ENCODE results near the gene ZNF169.
"Not testable (repeated sequence)": the region's sequence is repeated elsewhere in the genome, so short reads cannot be mapped to it uniquely, and the experiment has no call there.

ZNF169 gene

DNA sequence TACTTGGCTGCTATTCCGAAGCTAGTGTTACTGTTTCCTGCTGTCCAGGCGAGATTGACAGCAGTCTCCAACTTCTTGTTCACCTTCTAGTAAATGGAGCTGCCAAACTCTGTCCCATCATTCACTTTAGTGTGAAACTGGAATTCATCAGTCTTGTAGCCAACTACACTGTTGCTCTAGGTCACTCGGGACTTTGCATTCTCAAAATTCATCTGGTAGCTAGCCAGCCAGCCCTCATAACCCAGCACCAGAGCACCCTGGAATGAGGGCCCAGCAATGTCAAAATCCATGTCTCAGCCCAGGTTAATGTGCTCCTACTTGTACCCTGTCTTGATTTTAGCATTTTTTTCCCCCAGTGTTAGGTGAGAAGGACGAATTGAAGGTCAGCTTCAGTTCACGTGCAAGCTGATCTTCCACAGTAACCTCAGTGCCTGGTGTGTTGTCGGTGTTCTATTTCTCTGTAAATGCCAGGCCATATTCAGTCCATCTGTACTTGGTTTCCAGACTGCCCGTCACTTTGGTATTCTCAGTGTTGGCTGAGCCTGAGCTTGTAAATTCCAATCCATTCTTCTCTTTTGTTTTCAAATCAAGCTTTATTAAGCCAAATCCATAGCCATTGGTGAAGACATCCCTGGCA is 28.9 kb downstream of the ZNF169 start:
- DNase-seq = no peak

DNA sequence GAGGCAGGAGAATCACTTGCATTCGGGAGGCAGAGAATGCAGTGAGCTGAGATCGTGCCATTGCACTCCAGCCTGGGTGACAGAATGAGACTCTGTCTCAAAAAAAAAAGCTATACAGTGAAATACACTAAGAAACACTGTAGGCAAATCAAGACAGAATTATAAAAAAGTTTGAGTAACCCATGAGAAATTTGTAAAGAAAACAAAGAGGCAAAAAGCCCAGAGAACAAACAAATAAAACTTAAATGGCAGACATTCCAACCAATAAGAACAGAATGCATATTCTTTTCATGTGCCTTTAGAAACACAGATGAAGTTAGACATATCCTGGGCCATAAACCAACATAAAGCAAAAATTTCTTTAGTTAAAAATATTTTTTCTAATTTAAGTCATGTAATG is 30.6 kb downstream of the ZNF169 start:
- no peak for DNase-seq

- no peak for DNase-seq
Observed at GRCh38 chr9:94298949-94299599, 40.0 kb downstream of the ZNF169 start.

- DNase-seq = no peak
Observed at GRCh38 chr9:94300470-94301301, 41.6 kb downstream of the ZNF169 start.

DNA sequence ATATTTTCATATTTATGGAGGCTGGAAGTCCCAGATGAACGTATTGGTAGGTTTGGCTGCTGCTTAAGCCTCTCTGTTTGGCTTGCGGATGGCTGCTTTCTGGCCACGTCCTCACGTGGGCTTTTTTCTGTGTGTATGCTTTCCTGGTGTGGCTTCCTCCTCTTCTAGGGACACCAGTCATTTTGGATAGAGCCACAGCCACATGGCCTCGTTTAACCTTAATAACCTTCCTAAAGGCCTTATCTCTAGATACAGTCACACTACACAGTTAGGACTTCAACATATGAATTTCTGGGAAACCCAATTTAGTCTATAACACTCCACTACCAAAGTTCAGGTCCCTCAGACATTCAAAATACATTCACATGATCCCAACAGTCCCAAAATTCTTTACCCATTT is 42.5 kb downstream of the ZNF169 start:
- no peak for DNase-seq

GRCh38 chr9:94302426-94302825 is 43.3 kb downstream of the ZNF169 start:
- DNase-seq = no peak

DNA sequence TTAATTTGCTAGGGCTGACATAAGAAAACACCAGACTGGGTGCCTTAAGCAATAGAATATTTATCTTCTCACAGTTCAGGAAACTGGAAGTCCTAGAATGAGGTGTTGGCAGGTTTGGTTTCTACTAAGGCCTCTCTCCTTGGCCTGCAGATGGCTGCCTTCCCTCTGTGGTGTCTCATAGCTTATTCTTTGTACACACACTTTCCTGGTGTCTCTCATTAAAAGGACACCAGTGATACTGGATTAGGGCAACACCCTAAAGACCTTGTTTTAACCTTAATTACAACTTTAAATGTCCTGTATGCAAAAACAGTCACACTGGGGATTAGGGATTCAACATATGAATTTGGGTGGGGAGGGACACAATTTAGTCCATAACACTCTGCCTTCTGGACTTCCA is 44.2 kb downstream of the ZNF169 start:
- no peak for DNase-seq

- not testable (repeated sequence) for DNase-seq
Observed at GRCh38 chr9:94315034-94315984, 56.2 kb downstream of the ZNF169 start.

DNA sequence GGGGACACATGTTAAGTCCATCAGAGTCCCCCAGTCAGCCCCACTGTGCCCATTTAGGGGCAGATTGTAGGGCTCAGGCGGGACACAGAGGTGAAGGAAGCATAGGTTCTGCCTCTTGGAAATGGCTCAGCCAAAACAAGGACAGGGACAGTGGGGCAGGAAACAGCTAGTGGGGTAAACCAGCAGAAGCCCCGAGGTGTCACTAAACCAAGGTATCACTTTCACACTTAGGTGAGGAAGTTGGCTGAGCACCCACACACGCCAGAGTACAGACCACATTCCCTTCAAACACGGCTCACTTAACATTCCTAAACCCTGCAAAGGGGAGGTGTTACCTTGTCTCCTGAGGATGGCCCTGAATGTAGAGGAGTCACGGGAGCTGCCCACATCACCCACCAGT is 57.1 kb downstream of the ZNF169 start:
- DNase-seq = not testable (repeated sequence)

GRCh38 chr9:94317949-94318657 is 59.0 kb downstream of the ZNF169 start:
- DNase-seq = not testable (repeated sequence)

DNA sequence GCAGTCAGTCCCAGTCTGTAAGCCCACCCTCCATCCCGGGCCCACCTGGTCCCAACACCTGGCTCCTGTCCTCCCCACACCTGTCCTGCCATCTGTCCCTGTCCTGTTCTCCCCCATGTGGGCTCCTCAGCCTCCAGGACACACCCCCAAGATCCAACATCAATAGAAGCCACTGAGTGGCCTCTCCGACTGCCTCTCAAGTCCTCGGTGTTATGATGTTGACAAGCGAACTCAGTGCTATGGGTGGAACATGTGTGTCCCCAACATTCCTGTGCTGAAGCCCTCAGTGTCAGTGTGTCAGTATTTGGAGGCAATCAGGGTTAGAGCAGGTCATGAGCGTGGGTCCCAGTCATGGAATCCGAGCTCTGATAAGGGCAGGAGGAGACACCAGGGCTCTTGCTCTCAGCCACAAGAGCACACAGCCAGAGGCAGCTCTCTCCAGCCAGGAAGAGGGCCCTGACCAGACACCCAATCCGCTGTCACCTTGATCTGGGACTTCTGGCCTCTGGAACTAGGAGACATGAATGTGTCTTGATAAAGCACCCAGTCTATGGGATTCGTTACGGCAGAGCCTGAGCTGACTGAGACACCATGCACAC is 63.3 kb downstream of the ZNF169 start:
- not testable (repeated sequence) for DNase-seq

- not testable (repeated sequence) for DNase-seq
Observed at GRCh38 chr9:94323153-94323798, 64.2 kb downstream of the ZNF169 start.

GRCh38 chr9:94325583-94325982 is 66.5 kb downstream of the ZNF169 start:
- not testable (repeated sequence) for DNase-seq

- not testable (repeated sequence) for DNase-seq
Observed at GRCh38 chr9:94328544-94328943, 69.4 kb downstream of the ZNF169 start, which contains the start of gene NUTM2F. TSS of gene NUTM2F (minus strand) at chr9:94328644. CDS start at chr9:94328623, 21 bp downstream.

DNA sequence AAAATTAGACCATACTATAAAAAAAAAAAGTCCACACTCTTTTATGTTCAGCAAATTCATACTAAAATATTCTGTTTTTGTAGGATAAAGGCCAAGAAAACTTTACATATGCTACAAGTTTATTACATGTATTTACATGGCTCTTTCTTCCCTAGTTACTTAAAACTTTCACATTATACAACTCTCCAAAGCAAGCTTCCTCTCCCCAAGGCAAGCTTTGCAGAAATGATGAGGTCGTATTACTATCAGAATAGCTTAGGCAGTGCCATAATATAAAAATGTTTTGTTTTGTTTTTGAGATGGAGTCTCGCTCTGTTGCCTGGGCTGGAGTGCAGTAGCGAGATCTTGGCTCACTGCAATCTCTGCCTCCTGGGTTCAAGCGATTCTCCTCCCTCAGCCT is 77.3 kb downstream of the ZNF169 start:
- not testable (repeated sequence) for DNase-seq

DNA sequence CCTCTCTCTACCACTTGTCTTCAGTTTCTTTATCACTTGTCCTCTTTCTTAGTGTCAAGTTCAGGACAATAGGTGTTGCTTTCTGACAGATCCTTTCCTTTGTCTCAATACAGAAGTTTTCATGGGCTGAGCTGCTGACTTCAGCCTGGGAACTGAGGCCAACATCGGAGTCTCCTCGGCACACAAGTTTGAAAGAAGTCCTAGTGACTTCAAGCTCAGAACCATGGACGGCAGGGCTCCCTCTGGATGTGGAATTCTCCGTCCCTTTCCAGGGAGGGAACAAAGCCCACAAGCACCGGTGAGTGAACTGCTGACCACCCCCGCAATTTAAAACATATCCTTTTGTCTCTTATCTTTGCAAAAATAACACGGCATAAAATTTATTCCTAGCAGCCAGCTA is 79.6 kb downstream of the ZNF169 start:
- not testable (repeated sequence) for DNase-seq

- not testable (repeated sequence) for DNase-seq
Observed at GRCh38 chr9:94339657-94340056, 80.6 kb downstream of the ZNF169 start.

- not testable (repeated sequence) for DNase-seq
Observed at GRCh38 chr9:94340750-94341149, 81.7 kb downstream of the ZNF169 start.

- not testable (repeated sequence) for DNase-seq
Observed at GRCh38 chr9:94341703-94342102, 82.6 kb downstream of the ZNF169 start.

DNA sequence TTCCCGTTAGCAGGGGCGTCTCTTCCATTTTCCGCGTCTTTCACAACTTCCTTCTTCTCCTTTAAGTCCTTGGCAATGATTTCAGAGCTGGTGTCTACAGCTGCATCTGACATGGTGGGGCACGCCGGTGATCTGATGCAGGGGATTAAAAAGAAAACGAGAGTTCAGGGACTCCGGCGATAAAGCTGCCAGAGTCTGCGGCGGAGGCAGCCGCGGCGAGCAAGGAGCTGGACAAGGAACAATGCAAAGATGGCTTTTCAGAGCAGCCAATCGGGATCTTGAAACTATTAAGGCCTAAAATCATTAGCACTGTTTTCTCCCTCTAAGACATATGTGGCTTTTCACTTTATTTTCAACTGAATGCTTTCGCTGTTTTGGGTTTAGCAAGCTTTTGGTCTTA is 88.4 kb downstream of the ZNF169 start:
- not testable (repeated sequence) for DNase-seq

Measured in C1 segment of cervical spinal cord (tissue), 14 donors.